HepG2 (cell line): ENCODE data around the gene LZTR1. TPM values are rescaled to one million over a fixed set of nuclear protein-coding genes. Genes with fewer than 3 reads are reported as not detected.

Experiments
- ARHGAP35 ChIP-seq: sonication (generic); formaldehyde crosslinking; IDR thresholded peaks from 2 replicates; pipeline ENCODE4 v1.9.0; 2022; ENCODE audit warnings: mild to moderate bottlenecking, inconsistent platforms, moderate library complexity, missing genetic modification reagents, borderline replicate concordance
- ATF3 ChIP-seq: sonication (generic); formaldehyde crosslinking; IDR thresholded peaks from 2 replicates; pipeline ENCODE4 v1.4.0; 2020; ENCODE audit warnings: missing genetic modification reagents
- BRF2 ChIP-seq: sonication (generic); formaldehyde crosslinking; IDR thresholded peaks from 2 replicates; pipeline ENCODE4 v1.8.1; 2022; ENCODE audit warnings: mild to moderate bottlenecking, missing genetic modification reagents
- CCAR2 ChIP-seq: fragments of 200-400 bp; formaldehyde crosslinking; optimal IDR thresholded peaks from 2 replicates; pipeline ENCODE3; 2018; ENCODE audit warnings: low read depth, mild to moderate bottlenecking, low read length, moderate library complexity
- CREB1 ChIP-seq, 2 experiments: fragments of 450-650 bp in 1 of 2; IDR thresholded peaks; 2 replicates each; pipeline ENCODE4 v1.6.1; 2016 to 2017; ENCODE audit warnings: control low read depth in 1 of 2, mild to moderate bottlenecking in 1 of 2, missing compliant biosample characterization in 1 of 2, missing genetic modification characterization in 1 of 2
- DZIP1 ChIP-seq: sonication (generic); formaldehyde crosslinking; IDR thresholded peaks from 2 replicates; pipeline ENCODE4 v1.5.0; 2020; ENCODE audit warnings: mild to moderate bottlenecking, missing genetic modification reagents
- HMGXB4 ChIP-seq, 2 experiments: sonication (generic) in 1 of 2; formaldehyde crosslinking in 1 of 2; IDR thresholded peaks; 2 replicates each; pipeline versions ENCODE4 v1.4.0 to v1.6.1; 2018 to 2020; ENCODE audit warnings: missing genetic modification reagents in 2 of 2, borderline replicate concordance in 1 of 2, low read depth in 1 of 2, mild to moderate bottlenecking in 1 of 2, missing biosample characterization in 1 of 2
- HNRNPLL ChIP-seq: fragments of 200-400 bp; formaldehyde crosslinking; IDR thresholded peaks from 2 replicates; pipeline ENCODE4 v1.6.1; 2017; ENCODE audit warnings: mild to moderate bottlenecking, low read depth, low read length; ENCODE audit not compliant: poor library complexity, severe bottlenecking
- MEIS2 ChIP-seq: sonication (generic); formaldehyde crosslinking; IDR thresholded peaks from 2 replicates; pipeline ENCODE4 v1.9.0; 2021; ENCODE audit warnings: mild to moderate bottlenecking, missing genetic modification reagents
- NR0B2 ChIP-seq: sonication (generic); formaldehyde crosslinking; IDR thresholded peaks from 2 replicates; pipeline ENCODE4 v1.4.0; 2020; ENCODE audit warnings: mild to moderate bottlenecking, missing genetic modification reagents
- U2AF1 ChIP-seq: fragments of 200-400 bp; formaldehyde crosslinking; optimal IDR thresholded peaks from 2 replicates; pipeline ENCODE3; 2017; ENCODE audit warnings: mild to moderate bottlenecking, low read depth, low read length
- UBTF ChIP-seq: sonication (generic); formaldehyde crosslinking; IDR thresholded peaks from 2 replicates; pipeline ENCODE4 v1.4.0; 2020; ENCODE audit warnings: mild to moderate bottlenecking, missing genetic modification reagents
- ZC3H13 ChIP-seq: sonication (generic); formaldehyde crosslinking; IDR thresholded peaks from 2 replicates; pipeline ENCODE4 v1.8.1; 2023; ENCODE audit warnings: mild to moderate bottlenecking, missing genetic modification reagents, moderate library complexity
- ZNF572 ChIP-seq: sonication (generic); formaldehyde crosslinking; IDR thresholded peaks from 2 replicates; pipeline ENCODE4 v1.5.1; 2020; ENCODE audit warnings: mild to moderate bottlenecking, missing genetic modification reagents
- polyA plus RNA-seq, 8 experiments: library from polyadenylated mRNA; depleted of rRNA in 3 of 8; stranded (reverse) in 7 of 8; unstranded in 1 of 8; fragments of >200 nt; fragmentation: Illumina TruSeq in 4 of 8; extraction: Trizol in 4 of 8; gene quantifications; 2 replicates each; pipeline versions ENCODE4 v1.2.1 to v1.2.3, GENCODE V29; 2011 to 2016; ENCODE audit warnings: low read depth in 4 of 8, missing spikeins in 1 of 8, mixed read lengths in 1 of 8; ENCODE audit not compliant: insufficient read depth in 1 of 8
- total RNA-seq, 5 experiments: library from RNA; depleted of rRNA; stranded (reverse); fragments of >200 nt; fragmentation: Illumina TruSeq; extraction: Trizol; gene quantifications; 2 replicates each; pipeline ENCODE4 v1.2.3, GENCODE V29; 2016; ENCODE audit warnings: low read depth in 1 of 5

The LZTR1 gene
- total and polyA plus RNA-seq, 2 of the 13 experiments (the other 11 are each of a cell fraction or from before 2014, with no cell fraction given), result 21.8 to 22.4 TPM

GRCh38 chr22:20957102-20957682, 24.9 kb upstream of the LZTR1 start (continued):
- TF ChIP-seq HMGXB4 (CRISPR knock-in tag; IDR thresholded peaks at IDR 0.05; ENCODE audit: borderline replicate concordance in 1 of 2, low read depth in 1 of 2) (peak; percentile 73 to 87; a peak in 1 of 4 replicates), ATF3 (CRISPR knock-in tag) (no peak), ZNF572 (CRISPR knock-in tag) (no peak), U2AF1 (no peak), UBTF (CRISPR knock-in tag) (peak; percentile 91), CCAR2 (no peak), ZC3H13 (CRISPR knock-in tag) (0 out of 2 replicates have a peak, but pooled peaks have one; percentile 65), HNRNPLL (peak; percentile 63), CREB1 (IDR thresholded peaks at IDR 0.05) (no peak), CREB1 (CRISPR knock-in tag; IDR thresholded peaks at IDR 0.05) (no peak), MEIS2 (CRISPR knock-in tag) (0 out of 2 replicates have a peak, but pooled peaks have one; percentile 40), BRF2 (CRISPR knock-in tag) (peak; percentile 30; the same call in 1 of the 2 replicates), DZIP1 (CRISPR knock-in tag) (no peak), ARHGAP35 (no peak), NR0B2 (CRISPR knock-in tag) (no peak; the same call in 1 of the 2 replicates)
